ENCODE data around the gene RNF220.
"Not testable (repeated sequence)": the region's sequence is repeated elsewhere in the genome, so short reads cannot be mapped to it uniquely, and the experiment has no call there.

Gene RNF220

DNA sequence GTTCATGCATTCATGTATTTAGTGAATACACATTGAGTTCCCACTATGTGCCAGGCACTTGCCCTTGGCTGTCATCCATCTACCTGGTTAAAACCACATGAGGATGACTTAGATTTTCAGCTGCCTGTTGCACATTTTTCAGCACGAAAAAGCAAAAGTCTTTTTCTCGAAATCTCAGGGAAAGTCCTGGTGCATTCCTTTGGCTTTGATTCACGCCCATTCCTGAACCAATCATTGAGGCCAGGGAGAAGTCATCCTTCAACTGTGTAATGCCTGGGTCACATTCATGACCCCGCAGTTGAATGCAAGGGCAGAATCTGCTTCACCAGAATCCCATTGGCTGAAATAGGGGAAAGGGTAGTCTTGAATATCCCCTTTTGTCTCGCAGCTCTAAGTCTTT, 84.4 kb downstream of the RNF220 start:
- peak; percentile 84 for DNase-seq (ENCODE audit: low read depth)
- TF ChIP-seq, protein P1, sequence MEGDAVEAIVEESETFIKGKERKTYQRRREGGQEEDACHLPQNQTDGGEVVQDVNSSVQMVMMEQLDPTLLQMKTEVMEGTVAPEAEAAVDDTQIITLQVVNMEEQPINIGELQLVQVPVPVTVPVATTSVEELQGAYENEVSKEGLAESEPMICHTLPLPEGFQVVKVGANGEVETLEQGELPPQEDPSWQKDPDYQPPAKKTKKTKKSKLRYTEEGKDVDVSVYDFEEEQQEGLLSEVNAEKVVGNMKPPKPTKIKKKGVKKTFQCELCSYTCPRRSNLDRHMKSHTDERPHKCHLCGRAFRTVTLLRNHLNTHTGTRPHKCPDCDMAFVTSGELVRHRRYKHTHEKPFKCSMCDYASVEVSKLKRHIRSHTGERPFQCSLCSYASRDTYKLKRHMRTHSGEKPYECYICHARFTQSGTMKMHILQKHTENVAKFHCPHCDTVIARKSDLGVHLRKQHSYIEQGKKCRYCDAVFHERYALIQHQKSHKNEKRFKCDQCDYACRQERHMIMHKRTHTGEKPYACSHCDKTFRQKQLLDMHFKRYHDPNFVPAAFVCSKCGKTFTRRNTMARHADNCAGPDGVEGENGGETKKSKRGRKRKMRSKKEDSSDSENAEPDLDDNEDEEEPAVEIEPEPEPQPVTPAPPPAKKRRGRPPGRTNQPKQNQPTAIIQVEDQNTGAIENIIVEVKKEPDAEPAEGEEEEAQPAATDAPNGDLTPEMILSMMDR (conservative IDR thresholded peaks at IDR 0.05; ENCODE audit: low read depth, low read length), result no peak
- no peak overlapping the region for H3K4me3 ChIP-seq (ENCODE audit: low read depth, low read length)

DNA sequence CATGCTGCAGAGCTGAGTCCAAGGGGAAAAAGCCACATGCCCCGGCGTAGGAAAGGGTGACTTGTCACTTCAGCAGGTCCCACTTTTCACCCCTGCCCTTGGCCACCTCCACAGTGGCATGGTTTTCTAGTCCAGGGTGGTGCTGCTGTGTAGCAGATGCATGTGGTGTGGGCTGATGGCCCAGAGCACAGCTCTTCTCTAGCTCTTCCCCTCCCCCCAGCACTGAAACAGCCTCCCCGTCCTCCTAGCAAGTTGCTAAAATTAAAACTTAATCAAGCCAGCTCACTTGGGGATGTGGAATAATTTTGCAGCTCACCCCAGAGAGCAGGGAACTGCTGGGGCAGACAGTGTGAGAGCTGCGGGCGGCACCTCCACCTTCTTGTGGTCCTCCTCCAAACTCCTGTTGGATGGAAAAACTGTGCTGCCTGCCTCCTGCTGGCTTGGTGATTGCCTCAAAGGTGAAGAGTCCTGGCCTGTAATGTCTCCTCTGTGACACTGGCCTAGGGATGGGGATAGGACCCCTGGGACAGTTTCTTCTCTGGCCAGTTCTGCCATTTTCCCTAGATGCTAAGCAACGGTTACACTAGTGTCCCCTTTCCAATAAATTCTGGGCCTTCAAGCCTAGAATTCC, 91.6 kb downstream of the RNF220 start:
- TF ChIP-seq, protein P1 (conservative IDR thresholded peaks at IDR 0.05; ENCODE audit: low read depth, low read length), result no peak
- DNase-seq (ENCODE audit: low read depth), result no peak

DNA sequence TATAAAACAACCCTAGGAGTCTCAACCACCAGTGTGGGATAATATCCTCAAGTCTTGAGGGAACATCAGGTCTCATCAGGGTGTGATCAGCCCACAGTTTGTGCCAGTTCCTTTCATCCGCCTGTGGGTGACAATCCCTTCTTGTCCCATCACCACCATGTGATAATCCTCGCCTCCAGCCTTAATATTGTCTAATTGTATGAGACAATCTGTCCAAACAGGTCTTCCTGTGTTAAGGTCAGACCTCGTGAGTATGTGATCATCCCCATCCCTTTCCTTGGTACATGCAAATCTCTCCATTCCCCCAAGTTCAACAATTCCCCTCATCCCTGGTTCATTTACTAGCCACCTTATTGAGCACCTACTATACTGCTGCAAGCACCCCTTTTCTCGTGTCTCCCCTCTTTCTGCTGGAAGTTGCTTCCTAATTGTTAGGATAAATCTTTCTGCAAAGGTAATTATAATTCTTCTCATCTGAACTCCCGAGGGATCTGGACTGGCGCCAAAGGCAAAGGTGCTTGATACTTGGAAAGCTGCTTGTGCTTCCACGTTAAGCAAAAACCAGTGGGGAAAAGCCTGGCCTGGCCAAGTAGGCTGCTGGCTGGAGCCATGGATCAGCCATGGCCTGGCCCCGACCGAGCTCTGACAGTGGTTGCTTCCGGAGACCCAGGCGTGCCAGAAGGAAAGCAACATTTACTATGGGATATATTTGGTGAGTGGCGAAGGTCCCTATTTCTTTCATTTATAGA, 92.5 kb downstream of the RNF220 start:
- TF ChIP-seq, protein P1 (conservative IDR thresholded peaks at IDR 0.05; ENCODE audit: low read depth, low read length), result no peak
- H3K4me3 ChIP-seq (ENCODE audit: low read depth, low read length), result no peak overlapping the region
- DNase-seq (ENCODE audit: low read depth), result no peak

More for the DNA sequence above, 91.6 kb downstream of the RNF220 start:
- no peak overlapping the region for H3K4me3 ChIP-seq (ENCODE audit: low read depth, low read length)

DNA sequence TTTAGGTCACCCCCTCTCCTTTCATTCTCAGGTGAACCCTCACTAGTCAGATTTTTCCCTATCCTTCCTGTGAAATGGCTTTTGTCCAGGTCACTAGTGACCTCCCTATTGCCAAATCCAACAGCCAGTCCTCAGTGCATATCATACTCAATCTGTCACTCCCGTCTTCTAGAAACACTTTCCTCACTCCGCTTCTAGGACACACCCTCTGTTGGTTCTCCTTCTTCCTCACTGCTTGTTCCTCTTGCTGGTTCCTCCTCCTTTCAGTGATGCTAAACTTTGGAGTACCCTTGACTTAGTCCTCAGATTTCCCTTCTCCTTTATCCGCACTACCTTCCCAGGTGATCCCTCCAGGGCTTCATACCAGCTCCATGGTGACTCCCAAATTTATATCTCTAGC, 94.3 kb downstream of the RNF220 start:
- no peak overlapping the region for H3K4me3 ChIP-seq (ENCODE audit: low read depth, low read length)
- TF ChIP-seq, protein P1 (conservative IDR thresholded peaks at IDR 0.05; ENCODE audit: low read depth, low read length), result no peak
- DNase-seq (ENCODE audit: low read depth), result no peak

DNA sequence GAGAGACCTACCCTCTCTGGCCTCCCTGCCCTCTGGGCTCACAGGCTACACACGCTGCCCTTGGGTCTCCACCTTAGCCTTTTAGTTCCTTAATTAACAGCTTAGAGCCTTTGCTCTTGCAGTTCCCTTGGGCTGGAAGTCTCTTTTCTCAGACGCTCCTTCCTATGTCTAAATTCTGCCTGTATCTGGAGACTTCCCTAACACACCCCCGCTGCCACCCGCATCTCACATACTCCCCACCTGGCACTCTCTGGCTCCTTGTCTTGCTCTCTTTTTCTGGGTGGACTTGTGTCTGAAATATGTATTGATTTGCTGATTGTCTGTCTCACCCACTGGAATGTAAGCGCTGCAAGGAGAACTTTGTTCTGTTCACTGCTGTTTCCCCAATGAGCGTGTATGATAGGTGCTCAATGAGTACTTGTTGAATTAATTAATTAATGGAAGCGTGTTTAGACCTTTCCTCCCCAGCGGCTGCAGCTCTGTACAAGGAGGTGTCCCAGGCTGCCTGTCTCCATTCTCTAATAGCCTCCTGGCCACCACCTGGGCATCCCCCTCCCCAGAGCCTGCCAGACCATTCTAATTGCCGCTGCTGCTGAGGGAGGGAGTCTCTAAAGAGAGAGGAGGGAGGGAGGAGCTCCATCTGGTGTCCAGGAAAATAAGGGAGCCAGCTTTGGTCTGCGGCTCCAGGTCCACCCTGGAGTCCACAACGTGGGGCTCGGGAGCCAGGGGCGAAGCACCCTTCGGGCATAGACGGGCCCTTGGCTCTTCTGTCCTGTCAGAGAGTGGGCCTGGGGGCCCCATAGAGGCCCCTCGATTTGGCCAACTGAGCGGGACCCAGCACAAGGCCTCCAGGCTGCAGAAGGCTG, 95.4 kb downstream of the RNF220 start:
- TF ChIP-seq, protein P1 (conservative IDR thresholded peaks at IDR 0.05; ENCODE audit: low read depth, low read length), result peak; percentile 78
- no peak overlapping the region for H3K4me3 ChIP-seq (ENCODE audit: low read depth, low read length)
- DNase-seq (ENCODE audit: low read depth), result peak; percentile 65

DNA sequence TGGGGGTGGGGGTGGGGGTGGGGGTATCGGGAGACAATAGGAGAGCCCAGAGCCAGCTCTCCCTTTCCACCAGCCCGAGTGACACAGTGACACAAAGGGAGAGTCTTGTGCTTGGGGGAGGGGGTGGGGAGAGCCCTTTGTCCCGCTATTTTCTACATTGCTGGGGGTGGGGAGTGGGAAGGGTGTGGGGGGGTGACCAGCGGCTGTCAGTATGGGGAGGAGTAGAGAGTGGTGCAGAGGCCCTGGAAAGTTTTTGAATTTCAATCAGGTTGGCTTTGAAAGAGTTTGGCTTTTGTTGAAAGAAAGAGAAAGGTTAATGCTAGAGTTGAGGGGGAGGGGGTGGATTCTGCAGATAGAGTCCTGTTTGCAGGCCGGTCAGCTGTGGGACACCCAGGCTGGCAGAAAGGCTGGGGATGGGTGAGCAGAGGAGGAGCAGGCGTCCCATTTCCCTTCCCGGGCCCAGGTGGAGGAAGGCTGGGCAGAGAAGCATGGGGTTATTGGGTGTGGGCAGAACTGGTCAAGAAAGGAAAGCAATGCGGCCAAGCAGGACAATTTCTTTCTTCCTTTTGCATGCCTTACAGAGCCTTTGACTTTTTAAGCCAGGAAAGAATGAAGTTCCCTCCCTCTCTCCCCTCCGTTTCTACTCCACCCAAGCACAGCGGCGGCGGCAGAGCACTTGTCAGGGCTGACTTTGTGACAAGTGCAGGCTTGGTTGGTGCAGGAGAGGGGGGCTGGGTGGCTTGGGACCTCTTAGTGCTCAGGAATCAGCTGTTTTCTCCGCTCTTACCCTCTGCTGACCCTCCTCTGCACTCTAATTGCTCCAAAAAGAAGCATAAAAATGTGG, 96.2 kb downstream of the RNF220 start:
- TF ChIP-seq, protein P1 (conservative IDR thresholded peaks at IDR 0.05; ENCODE audit: low read depth, low read length), result no peak
- DNase-seq (ENCODE audit: low read depth), result no peak
- H3K4me3 ChIP-seq (ENCODE audit: low read depth, low read length), result no peak overlapping the region

DNA sequence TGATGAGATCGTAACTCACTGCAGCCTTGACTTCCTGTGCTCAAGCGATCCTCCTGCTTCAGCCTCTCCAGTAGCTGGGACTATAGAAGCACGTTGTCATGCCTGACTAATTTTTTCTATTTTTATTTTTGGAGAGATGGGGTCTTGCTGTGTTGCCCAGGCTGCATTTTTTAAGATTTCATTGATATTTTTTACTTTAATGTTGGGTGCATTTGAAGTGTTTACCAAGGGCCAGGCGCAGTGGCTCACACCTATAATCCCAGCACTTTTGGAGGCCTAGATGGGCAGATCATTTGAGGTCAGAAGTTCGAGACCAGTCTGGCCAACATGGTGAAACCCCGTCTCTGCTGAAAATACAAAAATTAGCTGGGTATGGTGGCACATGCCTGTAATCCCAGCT, 97.8 kb downstream of the RNF220 start:
- DNase-seq (ENCODE audit: low read depth); H3K4me3 ChIP-seq (ENCODE audit: low read depth, low read length): not testable (repeated sequence)

Data from choroid plexus epithelial cell (primary cell).